NB4 (cell line): ENCODE data around the gene CSNK1A1.

Experiments used
- CTCF ChIP-seq: IDR thresholded peaks from one replicate; pipeline ENCODE4 v1.5.1; 2012; ENCODE audit warnings: low read depth, low read length
- MYC ChIP-seq: IDR thresholded peaks from 2 replicates; pipeline ENCODE4 v1.6.1; 2011; ENCODE audit warnings: low read depth, low read length
- POLR2A ChIP-seq: IDR thresholded peaks from 2 replicates; pipeline ENCODE4 v1.6.1; 2011; ENCODE audit warnings: mild to moderate bottlenecking; ENCODE audit not compliant: insufficient read length; ENCODE audit errors: extremely low read depth

GRCh38 chr5:149452665-149453617, 98.3 kb downstream of the CSNK1A1 start:
- TF ChIP-seq CTCF (no peak), MYC (no peak), POLR2A (no peak)
